HPDE6-E6E7 (cell line): ENCODE results near the gene ACADL.
"Not testable (repeated sequence)": the region's sequence is repeated elsewhere in the genome, so short reads cannot be mapped to it uniquely, and the experiment has no call there.

Source experiments
- DNase-seq: peaks from one replicate; pipeline ENCODE4 v3.0.0; 2011; ENCODE audit warnings: missing footprints; ENCODE audit errors: extremely low spot score

ACADL gene

DNA sequence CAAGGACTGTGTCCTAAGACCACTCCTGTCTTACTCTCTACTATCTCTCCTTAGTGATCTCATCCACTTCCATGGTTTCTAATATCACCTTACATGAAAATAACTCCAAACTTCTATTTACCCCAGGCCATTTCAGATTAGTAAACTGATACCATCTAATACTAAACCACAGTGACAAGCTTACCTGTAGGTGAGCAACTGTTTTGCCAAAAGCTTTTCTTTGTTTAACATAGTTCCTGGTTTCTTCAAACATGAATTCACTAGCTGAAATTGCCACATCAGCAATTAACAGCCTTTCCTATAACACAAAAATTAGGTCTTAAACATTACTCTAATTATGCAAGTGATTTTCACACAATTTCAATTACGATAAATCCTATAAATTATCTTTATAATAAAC, 22.1 kb downstream of the ACADL start:
- no peak for DNase-seq

DNA sequence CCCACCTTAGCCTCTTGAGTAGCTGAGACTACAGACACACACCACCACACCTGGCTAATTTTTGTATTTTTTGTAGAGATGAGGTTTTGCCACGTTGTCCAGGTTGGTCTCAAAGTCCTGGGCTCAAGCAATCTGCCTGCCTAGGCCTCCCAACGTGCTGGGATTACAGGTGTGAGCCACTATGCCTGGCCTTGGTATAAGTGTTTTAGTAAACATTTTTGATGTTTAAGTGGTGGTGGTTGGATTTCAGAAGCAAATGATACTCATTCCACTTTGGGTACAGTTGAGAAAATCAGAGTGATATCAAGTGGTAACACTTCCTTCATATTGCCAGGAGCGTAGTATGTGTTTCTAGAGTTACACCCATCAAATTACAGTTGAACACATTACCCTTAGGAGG, 25.4 kb downstream of the ACADL start:
- no peak for DNase-seq

DNA sequence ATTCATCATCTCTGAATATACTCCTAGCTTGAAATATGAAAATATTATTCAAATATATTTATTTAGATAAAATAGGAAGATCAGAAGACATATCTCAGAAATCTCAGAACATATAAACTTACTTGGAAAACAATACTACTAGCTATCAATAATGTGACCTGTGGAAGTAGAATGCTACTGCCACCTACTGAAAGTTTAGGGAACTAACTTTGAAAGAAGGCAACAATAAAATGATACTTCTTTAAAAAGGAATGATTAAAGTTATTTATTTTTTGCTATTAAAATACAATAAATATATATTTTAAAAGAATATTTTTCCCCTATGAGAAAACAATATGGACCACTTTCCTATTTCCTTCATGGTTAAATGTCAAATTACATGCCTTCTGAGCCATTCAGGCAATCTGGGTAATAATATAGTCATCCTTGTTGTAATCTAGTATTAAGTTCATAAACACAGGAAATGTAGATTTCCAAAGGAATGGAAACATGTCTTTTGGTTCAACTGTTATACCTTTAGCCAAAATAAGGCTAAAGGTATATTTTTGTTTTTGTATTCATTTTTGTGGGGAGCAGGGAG, 26.0 kb downstream of the ACADL start:
- DNase-seq, result no peak

DNA sequence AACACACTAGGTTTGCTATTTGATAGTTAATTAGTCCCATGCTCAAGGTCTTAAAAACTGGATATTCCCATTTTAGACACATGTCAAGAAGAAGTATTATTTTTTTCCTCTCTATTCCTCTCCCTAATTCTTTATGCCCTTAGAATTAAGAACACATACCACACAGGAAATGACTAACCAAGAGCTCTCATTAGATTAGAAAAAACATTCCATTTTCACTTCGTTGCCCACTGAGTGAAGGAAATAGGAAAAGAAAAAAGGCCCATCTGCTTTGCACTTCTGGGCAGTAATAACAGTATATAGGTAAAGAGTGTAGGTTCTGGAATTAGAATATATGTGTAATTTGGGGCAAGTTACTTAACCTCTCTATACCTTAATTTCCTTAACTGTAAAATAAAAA, 26.9 kb downstream of the ACADL start:
- no peak for DNase-seq

DNA sequence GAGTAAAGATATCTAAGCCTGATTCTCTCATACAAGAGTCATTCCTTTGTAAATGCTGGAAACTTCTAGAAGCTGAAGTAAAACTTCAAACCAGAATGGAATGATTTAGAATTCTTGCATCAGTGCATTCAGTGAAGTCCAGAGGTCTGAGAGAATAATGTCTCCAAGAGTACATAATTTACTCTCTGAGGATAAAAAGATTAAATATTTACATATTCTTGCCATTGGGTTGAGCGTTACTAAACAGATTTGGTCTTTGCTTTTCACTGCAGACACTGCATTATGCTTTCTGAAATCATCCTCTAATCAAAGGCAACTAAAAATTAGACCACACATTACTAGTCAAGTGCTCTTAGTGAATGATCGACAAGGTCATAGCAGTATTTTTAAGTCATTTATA, 27.5 kb downstream of the ACADL start:
- no peak for DNase-seq

DNA sequence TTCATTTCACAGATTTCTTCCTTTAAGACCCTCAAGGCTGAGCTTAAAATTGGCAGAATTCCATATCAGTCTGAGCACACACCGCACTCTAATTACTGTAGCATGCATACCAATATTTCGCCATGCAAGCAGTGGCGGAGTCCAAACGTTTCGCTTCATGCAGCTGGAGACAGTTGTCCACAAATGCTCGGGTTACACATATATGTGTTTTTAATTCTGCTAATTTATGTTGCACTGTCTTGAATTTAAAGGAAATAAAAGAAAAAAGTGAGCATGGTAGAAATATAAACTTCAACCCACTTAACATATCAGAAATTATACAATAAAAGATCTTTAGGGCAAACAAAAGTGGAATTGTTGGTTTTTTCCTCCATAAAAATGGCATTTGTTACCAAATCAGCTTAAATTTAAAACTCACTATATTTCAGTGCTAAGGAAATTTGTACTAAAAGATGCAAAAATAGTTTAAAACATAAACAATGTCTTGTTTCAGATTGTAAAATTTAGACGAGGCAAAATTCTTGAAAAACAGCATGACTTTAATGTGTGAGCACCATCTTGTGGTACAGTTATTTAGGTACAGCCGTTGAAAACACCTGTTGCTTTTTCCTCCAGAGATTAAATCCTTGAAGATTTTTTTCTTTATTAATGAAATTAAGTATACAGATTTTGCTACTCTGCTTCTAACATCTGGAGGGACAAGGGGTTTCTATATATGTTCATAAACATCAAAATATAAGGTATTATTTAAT, 30.0 kb downstream of the ACADL start:
- no peak for DNase-seq

DNA sequence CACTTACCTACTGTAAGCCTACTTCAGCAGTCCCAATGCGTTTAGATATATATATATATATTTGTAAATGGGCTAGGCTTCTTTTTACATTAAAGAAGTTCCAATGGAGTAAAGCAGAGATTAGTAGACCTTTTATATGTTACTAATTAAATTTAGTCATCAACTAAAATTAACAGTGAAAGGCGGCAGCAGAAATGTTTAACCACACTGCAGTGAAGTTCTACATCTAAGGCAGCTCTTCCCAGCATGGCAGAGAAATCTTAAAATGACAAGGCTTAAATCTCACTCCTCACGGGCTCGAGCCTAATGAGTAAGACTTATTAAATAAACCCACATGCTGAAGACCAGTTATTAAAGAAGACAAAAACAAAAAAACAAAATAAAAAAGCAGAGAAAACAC, 34.9 kb downstream of the ACADL start:
- DNase-seq, result no peak

DNA sequence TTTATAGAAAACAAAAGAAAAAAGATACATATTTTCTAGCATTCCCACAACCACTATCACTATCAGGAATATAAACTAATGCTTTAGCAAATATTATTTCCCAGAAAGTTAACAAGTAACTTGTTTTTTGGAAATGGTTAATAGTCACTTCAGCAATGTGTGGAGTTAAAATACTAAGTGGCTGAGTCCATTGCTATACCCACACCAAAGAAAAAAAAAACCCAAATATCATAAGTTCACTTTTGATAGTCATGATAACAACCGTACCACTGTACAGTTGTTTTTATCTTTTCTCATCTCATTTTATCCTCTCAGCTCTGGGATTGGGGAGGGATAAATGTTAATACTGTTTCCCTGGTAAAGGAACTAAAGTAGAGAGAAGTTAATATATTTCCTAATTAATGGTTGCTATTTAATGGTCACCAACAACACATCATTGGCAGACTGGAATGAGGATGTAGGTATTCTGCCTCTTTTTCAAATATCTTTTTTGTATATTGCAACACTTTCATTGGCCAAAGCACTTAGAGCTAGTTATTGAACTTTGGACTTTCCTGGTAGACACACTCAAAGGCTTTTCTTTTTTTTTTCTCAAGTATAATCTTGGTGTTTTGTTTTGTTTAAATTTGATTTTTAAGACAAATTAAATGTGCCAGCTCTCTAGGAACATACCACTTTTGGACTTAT, 35.7 kb downstream of the ACADL start:
- no peak for DNase-seq

DNA sequence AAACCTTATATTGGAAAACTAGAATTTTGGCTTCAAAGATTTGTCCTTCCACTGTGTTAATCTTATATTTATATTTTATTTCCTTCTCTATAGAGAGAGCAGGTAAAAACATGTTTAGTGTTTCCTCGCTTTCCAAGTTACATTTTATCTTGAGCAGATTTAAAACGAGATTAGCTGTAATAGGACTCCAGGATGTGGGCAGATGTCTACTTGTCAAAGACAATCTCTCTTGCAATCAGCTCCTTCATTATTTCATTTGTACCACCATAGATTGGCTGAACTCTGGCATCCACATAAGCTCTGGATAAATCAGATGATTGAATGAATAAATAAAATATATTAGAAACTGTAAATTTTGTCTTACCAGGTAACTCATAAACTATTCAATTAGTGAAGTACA, 36.5 kb downstream of the ACADL start:
- DNase-seq, result no peak

DNA sequence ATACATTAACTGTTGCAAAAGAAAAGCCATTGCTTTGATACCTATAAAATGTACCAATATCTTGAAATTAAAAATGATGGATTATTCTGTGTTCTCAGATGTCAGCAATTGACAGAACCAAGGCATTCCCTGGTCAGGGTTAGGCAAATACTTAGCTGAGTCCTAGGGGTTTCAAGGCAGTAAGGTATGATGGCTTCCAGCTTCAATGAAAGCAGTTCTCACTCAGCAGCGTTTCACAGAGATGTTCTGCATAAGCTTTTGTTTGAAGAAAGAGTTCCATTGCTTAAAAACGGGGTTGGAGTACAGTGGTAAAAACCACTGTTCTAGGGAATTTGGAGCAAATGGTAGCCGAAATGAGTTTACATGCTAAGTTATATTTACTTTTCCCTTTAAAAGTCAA, 37.1 kb downstream of the ACADL start:
- no peak for DNase-seq

DNA sequence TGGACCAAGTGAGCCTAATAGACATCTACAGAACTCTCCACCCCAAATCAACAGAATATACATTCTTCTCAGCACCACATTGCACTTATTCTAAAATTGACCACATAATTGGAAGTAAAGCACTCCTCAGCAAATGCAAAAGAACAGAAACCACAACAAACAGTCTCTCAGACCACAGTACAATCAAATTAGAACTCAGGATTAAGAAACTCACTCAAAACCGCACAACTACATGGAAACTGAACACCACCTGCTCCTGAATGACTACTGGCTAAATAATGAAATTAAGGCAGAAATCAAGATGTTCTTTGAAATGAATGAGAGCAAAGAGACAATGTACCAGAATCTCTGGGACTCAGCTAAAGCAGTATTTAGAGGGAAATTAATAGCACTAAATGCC, 41.3 kb downstream of the ACADL start:
- DNase-seq, result not testable (repeated sequence)

DNA sequence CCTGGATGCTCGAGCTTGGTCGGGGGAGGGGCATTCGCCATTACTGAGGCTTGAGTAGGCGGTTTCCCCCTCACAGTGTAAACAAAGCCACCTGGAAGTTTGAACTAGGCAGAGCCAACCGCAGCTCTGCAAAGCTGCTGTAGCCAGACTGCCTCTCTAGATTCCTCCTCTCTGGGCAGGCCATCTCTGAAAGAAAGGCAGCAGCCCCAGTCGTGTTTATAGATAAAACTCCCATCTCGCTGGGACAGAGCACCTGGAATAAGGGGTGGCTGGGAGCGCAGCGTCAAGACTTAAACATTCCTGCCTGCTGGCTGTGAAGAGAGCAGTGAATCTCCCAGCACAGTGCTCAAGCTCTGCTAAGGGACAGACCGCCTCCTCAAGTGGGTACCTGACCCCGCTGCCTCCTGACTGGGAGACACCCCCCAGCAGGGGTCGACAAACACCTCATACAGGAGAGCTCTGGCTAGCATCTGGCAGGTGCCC, 43.6 kb downstream of the ACADL start:
- DNase-seq, result not testable (repeated sequence)

DNA sequence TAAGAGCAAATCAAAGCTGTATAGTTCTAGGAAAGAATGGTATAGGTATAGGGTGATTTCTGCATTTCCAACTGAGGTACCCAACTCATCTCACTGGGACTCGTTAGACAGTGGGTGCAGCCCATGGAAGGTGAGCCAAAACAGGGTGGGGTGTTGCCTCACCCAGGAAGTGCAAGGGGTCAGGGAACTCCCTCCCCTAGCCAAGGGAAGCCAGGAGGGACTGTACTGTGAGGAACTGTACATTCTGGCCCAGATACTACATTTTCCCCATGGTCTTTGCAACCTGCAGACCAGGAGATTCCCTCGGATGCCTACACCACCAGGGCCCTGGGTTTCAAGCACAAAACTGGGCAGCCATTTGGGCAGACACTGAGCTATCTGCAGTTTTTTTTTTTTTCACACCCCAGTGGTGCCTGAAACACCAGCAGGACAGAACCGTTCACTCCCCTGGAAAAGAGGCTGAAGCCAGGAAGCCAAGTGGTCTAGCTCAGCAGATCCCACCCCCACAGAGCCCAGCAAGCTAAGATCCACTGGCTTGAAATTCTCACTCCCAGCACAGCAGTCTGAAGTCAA, 44.1 kb downstream of the ACADL start:
- DNase-seq, result not testable (repeated sequence)

DNA sequence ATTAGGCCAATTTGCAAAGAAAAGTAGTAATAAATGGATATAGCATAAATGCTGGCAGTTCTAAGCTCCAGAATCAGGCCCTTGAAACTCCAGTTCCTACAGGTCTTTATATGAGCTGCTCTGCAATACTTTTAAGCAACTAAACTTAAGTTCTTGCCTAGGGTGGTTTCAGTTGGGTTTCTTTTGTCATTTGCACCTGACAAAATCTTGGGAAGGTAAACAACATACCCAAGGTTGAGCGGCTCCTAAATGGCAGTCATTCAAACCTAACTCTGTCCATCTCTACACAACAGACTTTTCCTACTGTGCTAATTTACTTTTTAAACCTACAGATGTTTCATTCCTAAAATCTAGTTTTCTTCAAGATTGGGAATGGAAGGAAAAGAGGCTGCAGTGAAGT, 44.8 kb downstream of the ACADL start:
- DNase-seq, result no peak

DNA sequence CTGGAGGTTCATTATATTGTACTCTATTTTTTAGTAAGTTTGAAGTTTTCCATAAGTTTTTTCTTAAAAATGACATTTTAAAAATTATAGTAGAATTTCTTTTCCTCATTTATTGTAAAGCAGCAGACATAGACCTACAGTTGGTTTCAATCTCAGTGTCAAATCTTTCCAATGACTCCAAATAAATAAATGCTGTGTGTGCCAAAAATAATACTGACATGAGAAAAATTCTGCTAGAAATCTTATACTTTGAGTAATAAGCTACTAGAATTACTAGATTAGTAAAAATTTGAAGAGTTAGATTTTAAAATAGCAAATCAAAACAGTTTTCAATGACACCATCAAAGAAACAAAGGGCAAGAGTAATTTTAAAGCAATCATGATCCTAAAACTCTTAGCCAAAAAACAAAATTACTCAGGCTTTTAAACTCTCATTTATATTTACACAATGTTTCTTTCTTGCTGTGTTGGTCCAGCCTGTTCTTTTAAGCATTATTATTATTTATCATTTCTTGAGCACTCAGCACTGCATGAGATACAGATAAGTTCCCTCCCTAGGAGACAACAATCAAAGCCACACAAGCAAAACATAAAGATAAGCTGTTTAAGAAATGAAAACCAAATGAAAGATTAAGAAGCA, 45.8 kb downstream of the ACADL start:
- DNase-seq, result no peak

DNA sequence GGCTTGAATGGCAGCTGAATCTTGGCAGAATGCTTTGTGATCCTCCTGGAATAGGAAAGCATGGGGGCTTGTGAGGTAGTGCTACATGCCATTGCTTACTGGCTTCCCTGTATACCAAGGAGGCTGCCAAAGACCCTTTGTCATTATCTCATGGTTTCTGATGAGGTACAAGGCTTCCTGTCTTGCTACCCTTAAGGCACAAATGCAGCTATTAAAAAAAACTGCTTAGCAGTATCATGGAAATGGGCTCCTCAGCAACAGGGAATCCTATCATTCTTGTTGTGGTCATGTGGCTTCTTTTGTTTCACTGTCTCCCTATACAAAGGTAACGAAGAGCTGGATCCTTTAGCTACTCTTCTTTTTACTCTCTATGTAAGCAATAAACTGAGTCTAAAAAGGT, 47.5 kb downstream of the ACADL start:
- no peak for DNase-seq

DNA sequence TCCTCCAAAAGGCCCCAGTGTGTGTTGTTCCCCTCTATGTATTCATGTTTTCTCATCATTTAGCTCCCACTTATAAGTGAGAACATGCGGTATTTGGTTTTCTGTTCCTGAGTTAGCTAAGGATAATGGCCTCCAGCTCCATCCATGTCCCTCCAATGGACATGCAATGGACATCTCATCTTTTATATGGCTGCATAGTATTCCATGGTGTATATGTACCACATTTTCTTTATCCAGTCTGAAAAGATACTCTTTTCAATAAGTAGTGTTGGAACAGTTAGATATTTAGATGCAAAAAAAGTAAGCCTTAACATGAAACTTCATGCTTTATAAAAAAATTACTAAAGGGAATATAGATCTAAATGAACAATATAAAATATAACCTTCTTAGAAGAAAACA, 48.1 kb downstream of the ACADL start:
- not testable (repeated sequence) for DNase-seq

DNA sequence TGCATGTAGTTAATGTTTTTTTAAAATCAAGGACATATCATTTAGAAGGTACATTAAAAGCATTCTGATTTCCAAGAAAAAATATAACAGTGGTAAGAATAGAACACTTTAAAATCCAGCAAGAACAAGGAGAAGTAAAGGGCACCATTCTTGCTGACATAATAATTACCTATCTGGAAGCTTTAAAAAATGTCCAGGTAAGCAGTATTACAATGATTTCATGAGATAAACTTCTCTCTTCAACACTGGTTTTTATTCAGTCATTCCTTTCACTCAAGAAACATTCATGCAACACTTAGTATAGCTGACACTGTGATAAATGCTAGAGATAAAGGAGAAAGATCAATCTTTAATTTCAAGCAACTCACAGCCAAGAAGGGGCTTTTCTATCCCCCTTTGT, 51.2 kb downstream of the ACADL start:
- no peak for DNase-seq

DNA sequence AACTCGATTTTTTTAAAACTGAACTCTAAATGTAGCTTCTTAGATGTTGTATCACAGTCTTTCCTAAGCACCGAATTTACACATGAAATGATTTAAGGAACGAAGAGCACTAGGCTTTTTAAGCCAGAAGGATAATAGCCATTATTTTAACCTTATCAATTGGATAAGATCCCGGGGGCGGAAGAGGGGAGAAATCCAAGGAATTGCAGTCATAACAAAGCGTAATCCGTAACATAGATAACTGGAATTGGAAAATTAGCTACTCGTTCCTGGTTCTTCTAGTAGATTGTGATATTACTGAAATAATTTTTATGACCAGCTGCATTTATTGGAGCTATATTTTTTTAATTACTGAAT, 53.0 kb downstream of the ACADL start:
- DNase-seq, result no peak

DNA sequence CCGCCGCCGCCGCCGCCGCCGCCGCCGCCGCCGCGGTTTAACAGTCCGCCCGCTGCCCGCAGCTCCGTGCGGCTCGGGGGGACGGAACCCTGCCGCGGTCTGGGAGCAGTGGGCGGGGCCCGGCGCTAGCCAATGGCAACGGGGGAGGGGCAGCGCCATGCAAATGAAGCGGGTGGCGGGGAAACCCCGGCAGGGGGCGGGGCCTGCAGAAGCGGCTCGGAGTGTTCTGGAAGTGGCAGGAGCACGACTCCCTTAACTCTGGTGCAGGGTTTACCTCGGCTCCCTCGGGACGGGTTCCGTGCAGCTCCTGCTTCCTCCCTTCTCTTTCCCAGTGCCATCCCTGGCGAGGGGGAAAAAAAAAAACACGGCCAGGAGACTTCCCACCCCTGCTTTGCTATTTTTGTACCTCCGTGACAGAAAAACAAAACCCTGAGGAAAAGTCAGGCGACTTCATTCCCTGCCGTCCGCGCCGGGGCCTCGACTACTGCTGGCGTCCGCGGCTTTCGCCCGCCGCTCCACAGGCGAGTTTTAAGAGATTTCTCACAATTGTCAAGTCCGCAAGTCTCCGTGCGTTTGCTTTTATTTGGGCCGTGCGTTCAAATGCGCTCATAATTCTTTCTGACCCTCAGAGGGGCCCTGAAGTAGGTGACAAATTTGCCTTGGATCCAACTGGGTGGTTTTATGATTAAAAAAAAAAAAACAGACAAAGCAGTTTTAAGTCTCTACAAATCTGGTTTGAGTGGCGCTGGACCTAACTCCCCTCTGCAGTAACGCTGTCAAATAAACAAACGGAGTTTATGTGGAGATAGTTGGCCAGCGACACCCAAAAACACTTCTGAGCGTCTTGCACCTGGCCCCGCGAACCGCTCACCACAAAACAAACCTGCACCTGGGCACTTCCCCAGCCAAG, 53.7 kb downstream of the ACADL start, which contains the start of gene KANSL1L:
Gene KANSL1L (minus strand): TSS at position 101 of the 910 bp plus-strand sequence. CDS start 16,827 bp downstream, outside the sequence.
- DNase-seq, result peak; percentile 86
